Muscle of leg (tissue), 11 donors: Measurements from ENCODE around the gene COL5A3. TPM values are rescaled to one million over a fixed set of nuclear protein-coding genes. Genes with fewer than 3 reads are reported as not detected.

Experiments
- DNase-seq: peaks from one replicate; pipeline ENCODE4 v3.0.0; 2013
- H3K27ac ChIP-seq: one replicate; pipeline ENCODE4 v1.5.1; 2013; ENCODE audit warnings: mild to moderate bottlenecking, low read length, control low read depth
- H3K27me3 ChIP-seq: one replicate; pipeline ENCODE4 v1.6.1; 2013; ENCODE audit warnings: low read length; ENCODE audit not compliant: control insufficient read depth, insufficient read depth
- H3K36me3 ChIP-seq: one replicate; pipeline ENCODE4 v1.6.1; 2013; ENCODE audit warnings: low read length; ENCODE audit not compliant: control insufficient read depth, insufficient read depth
- H3K4me1 ChIP-seq: one replicate; pipeline ENCODE4 v1.6.1; 2013; ENCODE audit warnings: low read length; ENCODE audit not compliant: control insufficient read depth, insufficient read depth
- H3K4me3 ChIP-seq: one replicate; pipeline ENCODE4 v1.5.1; 2013; ENCODE audit warnings: low read length, control low read depth
- H3K9me3 ChIP-seq: replicated peaks from 2 replicates; pipeline ENCODE4 v1.6.1; 2013; ENCODE audit warnings: low read depth, low read length; ENCODE audit not compliant: control insufficient read depth
- WGBS: methylation state at CpG from one replicate; pipeline ENCODE4 v1.1.5; 2013; ENCODE audit warnings: missing lambda C conversion rate; ENCODE audit not compliant: insufficient coverage; 5-methylcytosine and 5-hydroxymethylcytosine counted together
- polyA plus RNA-seq, 8 donors: library from polyadenylated mRNA; unstranded; fragments of 120-200 nt; gene quantifications; one replicate each; pipeline versions ENCODE4 v1.2.1 to v1.2.3, GENCODE V29; 2013; ENCODE audit warnings: inconsistent platforms in 1 of 8, low replicate concordance in 1 of 8; ENCODE audit not compliant: insufficient read length in 8 of 8, insufficient read depth in 1 of 8
- total RNA-seq: library from RNA; stranded (reverse); fragments of 120-200 nt; gene quantifications from one replicate; pipeline ENCODE4 v1.2.4, GENCODE V29; 2013

The COL5A3 gene
- total and polyA plus RNA-seq, 9 donors, result 42.0 to 122 (median 89.4) TPM

DNA sequence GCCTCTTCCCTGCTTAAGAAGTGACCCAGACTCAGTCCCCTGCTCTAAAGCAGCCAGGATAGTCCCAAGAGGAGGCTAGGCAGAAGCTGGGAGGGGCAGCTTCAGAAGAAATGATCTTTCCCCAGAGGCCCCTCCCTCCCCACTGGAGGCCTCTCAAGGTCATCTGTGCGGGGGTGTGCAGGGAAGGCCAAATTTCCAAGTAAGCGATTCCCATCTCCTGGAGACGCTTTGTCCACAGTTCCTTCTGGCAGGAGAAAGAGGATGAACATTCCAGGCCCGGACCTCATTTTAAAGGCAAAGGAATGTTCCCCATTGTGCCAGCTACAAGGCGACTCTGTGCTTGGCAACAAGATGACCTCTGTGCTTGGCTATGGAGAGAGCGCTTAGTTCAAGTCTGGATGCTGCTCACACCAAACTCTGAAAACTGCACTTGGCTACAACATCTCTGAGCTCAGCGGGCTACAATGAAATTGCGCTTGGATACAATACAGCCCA, 23.5 kb downstream of the COL5A3 start:
- Histone ChIP-seq H3K27me3 (no peaks in the 10 kb centered on the region), H3K9me3 (no peaks in the 10 kb centered on the region), H3K4me1 (peaks cover 13% of the 10 kb centered on the region), H3K27ac (peak overlapping the region; percentile 69), H3K36me3 (peaks cover 56% of the 10 kb centered on the region), H3K4me3 (no peak overlapping the region)
- DNase-seq, result peak; percentile 96
- 13% methylated on average over 7 of the region's 8 CpGs for WGBS

DNA sequence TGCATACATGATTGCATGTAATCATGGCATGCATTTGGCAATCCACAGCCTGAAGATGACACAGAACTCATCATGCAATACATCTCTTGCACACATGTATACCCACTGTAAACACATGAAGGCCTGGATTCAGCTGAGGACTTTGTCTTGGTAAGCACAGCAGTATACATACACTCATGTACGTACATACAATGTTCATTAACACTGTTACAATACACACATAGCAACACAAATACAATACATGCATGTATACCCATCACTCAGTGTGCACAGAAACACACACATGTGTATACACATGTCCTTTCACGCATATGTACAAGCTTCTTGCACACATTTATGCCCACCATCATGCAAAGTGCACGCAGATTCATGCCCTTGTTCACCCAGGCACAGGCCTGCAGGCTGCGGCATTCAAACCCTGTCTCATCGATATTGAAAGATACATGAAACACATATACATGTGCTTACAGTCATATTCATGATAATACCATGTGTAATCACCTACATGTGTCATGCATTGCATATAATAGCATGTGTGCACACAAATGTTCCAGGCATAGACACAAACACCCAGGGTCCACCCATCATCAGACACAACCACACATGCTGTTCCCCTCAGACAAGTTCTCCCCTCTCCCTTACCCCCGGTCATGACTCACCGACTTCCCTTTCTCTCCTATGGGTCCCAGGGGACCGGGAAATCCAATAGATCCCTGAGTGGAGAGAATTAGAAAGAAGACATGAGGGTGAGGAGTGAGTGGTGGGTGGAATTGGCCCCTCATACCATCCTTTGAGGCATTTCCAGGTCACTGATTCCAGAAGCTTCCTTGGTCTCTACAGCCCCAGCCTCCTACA, 28.7 kb downstream of the COL5A3 start:
- Histone ChIP-seq H3K9me3 (no peaks in the 10 kb centered on the region), H3K4me1 (peaks cover 3% of the 10 kb centered on the region), H3K27ac (no peak overlapping the region), H3K27me3 (no peaks in the 10 kb centered on the region), H3K36me3 (peaks cover 74% of the 10 kb centered on the region), H3K4me3 (no peak overlapping the region)
- 95% methylated on average over 5 of the region's 8 CpGs for WGBS
- DNase-seq, result no peak

DNA sequence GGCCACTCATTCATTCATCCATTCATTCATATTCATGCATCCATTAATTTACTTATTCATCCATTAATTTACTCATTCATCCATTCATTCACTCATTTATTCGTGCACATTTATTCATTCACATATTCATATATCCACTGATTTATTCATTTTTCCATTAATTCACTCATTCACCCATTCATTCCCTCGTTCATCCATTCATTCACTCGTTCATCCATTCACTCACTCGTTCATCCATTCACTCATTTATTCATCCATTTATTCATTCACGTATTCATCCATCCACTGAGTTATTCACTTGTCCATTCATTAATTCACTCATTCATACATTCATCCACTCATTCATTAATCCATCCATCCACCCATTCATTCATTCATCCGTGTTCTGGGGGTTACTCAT, 38.2 kb downstream of the COL5A3 start:
- H3K4me1 ChIP-seq, result peaks cover 4% of the 10 kb centered on the region
- H3K27me3 ChIP-seq, result no peaks in the 10 kb centered on the region
- peaks cover 49% of the 10 kb centered on the region for H3K36me3 ChIP-seq
- no peak for DNase-seq
- no peak overlapping the region for H3K4me3 ChIP-seq
- H3K27ac ChIP-seq, result no peak overlapping the region
- WGBS, result 88% methylated on average over 4 of the region's 6 CpGs
- H3K9me3 ChIP-seq, result no peaks in the 10 kb centered on the region

DNA sequence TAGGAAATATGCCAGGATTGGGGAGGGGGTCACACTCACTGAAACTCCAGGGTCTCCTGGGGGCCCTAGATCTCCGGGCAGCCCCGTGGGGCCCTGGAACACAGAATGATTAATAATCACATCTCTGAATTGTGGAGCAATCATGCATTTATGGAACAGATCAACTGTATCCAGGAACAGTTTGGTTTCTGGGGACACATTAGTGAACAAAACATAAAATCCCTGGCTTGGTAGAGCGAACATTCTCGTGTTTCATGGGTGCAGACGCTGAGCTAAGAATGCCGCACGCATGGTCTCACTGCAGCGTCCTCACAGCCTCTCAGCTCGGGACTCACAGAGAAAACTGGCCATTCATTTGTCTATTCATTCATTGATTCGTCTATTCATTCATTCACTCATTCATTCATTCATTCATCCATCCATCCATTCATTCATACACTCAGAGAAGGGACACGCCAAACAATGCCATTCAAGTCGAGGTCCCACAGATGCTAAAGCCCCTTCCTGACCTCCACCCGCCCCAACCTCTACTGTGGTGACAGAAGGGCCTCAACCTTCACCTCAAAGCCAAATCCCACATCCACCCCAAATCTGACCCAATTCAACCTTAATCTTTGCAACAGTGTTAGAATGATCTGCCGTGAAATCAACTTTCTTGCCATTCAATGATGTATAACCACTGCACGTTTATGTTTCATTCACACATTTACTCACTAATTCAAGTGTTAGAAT, 39.0 kb downstream of the COL5A3 start:
- no peaks in the 10 kb centered on the region for H3K9me3 ChIP-seq
- H3K36me3 ChIP-seq, result peaks cover 44% of the 10 kb centered on the region
- peaks cover 4% of the 10 kb centered on the region for H3K4me1 ChIP-seq
- no peak overlapping the region for H3K4me3 ChIP-seq
- 47% methylated on average over 12 of the region's 15 CpGs for WGBS
- DNase-seq, result peak; percentile 81
- H3K27ac ChIP-seq, result no peak overlapping the region
- H3K27me3 ChIP-seq, result peaks cover 2% of the 10 kb centered on the region

DNA sequence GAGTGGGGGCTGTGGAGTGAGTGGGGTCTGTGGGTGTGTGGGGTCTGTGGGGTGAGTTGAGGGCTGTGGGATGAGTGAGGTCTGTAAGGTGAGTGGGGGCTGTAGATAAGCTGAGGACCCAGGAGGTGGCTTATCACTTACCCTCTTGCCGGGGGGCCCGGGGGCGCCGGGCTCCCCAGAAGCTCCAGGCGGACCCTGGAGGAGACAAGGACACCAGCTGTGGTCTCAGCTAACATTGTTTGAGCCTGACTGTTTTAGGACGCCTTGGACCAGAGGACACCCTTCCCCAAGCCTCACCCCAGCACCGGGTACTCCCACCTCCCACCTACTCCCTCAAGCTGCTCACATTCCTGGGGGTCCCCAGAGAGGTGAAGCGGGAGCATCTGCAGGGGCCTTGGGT, 39.8 kb downstream of the COL5A3 start:
- H3K27me3 ChIP-seq, result peaks cover 4% of the 10 kb centered on the region
- no peaks in the 10 kb centered on the region for H3K9me3 ChIP-seq
- peaks cover 4% of the 10 kb centered on the region for H3K4me1 ChIP-seq
- no peak overlapping the region for H3K4me3 ChIP-seq
- no peak overlapping the region for H3K27ac ChIP-seq
- DNase-seq, result no peak
- WGBS, result 81% methylated on average over 7 of the region's 8 CpGs
- H3K36me3 ChIP-seq, result peaks cover 38% of the 10 kb centered on the region

DNA sequence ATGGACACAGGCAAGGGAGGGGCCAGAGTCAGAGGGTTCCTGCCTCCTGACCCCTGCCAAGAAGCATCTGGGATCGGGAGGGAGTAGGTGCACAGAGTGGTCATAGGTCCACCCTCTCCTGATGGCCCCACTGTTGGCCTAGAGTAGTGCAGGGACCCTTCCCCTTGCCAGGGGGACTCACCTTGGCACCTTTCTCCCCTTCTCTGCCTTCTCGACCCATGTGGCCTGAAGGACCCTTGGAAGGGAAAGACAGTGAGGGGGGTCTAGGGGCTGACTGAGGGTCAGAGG, 40.7 kb downstream of the COL5A3 start:
- Histone ChIP-seq H3K27me3 (peaks cover 4% of the 10 kb centered on the region), H3K36me3 (peaks cover 38% of the 10 kb centered on the region), H3K4me1 (peaks cover 4% of the 10 kb centered on the region), H3K27ac (no peak overlapping the region), H3K4me3 (no peak overlapping the region), H3K9me3 (no peaks in the 10 kb centered on the region)
- 66% methylated on average over 2 of the region's 2 CpGs for WGBS
- no peak for DNase-seq

DNA sequence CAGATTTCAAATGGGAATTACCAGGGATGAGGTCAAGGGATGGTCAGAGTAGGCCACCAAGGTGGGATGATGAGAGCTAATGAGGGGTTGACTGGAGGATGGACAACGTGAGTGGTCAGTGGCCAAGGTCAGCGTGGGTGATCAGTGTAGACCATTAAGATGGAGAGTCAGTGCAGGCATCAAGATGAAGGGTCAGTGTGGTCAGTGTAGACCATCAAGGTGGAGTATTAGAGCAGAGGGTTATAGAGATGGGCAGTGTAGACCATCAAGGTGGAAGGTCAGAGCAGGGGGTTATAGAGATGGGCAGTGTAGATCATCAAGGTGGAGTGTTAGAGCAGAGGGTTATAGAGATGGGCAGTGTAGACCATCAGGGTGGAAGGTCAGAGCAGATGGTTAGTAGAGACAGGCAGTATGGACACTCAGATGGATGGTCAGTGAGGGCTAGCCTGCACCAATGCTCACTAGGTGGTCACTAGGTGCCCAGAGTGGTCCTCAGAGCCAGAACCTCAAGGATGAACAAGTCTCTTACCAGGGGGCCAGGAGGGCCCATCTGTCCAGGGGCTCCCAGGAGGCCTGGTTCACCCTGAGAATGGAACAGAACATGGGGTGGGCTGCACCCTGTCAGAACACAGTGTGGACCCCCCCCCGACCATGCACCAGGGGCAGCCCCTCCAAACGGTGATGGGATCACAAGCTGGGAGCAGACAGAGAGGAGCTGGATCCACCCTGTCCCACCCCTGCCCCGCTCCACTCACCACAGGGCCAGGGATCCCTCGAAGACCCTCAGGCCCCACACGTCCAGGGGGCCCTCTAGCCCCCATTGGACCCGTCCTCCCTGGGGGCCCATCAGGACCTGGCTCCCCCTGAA, 41.2 kb downstream of the COL5A3 start:
- H3K4me1 ChIP-seq, result peaks cover 4% of the 10 kb centered on the region
- H3K36me3 ChIP-seq, result peaks cover 36% of the 10 kb centered on the region
- 72% methylated on average over 6 of the region's 8 CpGs for WGBS
- no peaks in the 10 kb centered on the region for H3K9me3 ChIP-seq
- no peak for DNase-seq
- no peak overlapping the region for H3K4me3 ChIP-seq
- peaks cover 4% of the 10 kb centered on the region for H3K27me3 ChIP-seq
- H3K27ac ChIP-seq, result no peak overlapping the region

DNA sequence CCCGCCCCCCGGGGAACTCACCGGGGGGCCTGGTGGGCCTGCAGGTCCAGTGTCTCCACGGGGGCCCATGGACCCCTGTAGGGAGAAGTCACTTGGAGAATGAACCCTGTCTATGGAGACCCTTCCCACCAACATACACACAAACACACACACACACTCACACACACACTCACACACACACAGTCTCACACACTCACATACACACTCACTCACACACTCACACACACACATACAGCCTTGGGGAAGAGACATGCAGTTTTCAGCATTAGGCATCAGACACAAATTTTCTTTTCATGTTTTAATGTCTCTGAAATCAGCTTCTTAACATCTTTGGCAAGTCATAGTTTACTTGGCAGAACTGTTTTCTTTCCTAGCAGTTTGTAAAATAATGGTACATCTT, 43.0 kb downstream of the COL5A3 start:
- no CpG with 5 or more reads among the region's 4 CpGs for WGBS
- peaks cover 4% of the 10 kb centered on the region for H3K27me3 ChIP-seq
- H3K4me1 ChIP-seq, result peaks cover 4% of the 10 kb centered on the region
- H3K9me3 ChIP-seq, result no peaks in the 10 kb centered on the region
- no peak for DNase-seq
- H3K36me3 ChIP-seq, result peaks cover 33% of the 10 kb centered on the region
- no peak overlapping the region for H3K27ac ChIP-seq
- H3K4me3 ChIP-seq, result no peak overlapping the region

DNA sequence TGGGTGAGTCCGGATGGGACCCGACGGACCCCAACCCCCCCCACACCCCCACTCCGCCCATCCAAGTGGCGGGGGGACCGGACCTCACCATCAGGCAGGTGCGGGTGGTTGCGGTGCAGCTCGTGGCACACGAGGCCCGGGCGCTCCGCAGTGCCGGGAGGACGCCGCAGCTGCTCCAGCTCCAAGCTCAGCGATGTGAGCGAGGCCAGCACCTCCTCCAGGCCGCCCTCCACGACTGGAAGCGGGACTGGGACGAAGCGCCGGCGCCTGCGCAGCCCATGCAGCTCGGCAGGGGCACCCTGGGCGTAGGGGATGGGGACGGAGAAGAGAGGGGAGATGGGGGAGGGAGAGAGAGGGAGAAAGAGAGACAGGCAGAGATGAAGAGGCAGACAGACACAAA, 43.9 kb downstream of the COL5A3 start:
- no peak for DNase-seq
- Histone ChIP-seq H3K27me3 (peaks cover 4% of the 10 kb centered on the region), H3K4me1 (peaks cover 4% of the 10 kb centered on the region), H3K27ac (no peak overlapping the region), H3K9me3 (no peaks in the 10 kb centered on the region), H3K4me3 (no peak overlapping the region), H3K36me3 (peaks cover 35% of the 10 kb centered on the region)
- 25% methylated on average over 24 of the region's 29 CpGs for WGBS

DNA sequence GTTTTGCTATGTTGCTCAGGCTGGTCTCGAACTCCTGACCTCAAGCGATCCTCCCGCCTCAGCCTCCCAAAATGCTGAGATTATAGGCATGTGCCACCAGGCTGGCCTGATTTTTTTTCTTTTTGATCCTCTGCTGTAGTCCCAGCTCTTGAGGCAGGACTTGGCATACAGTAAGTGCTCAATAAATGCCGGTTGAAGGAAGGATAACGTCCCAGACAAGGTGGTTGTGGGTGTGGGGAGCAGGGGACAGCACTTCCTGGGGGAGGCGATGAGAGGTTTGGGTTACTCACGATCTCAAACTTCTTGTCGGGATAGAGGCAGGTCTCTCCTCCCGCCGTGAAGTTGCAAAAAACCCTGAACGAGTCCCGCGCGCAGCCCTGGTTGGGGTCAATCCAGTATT, 44.3 kb downstream of the COL5A3 start:
- 45% methylated on average over 10 of the region's 14 CpGs for WGBS
- Histone ChIP-seq H3K27me3 (peaks cover 4% of the 10 kb centered on the region), H3K36me3 (peaks cover 37% of the 10 kb centered on the region), H3K9me3 (no peaks in the 10 kb centered on the region), H3K4me3 (no peak overlapping the region), H3K4me1 (peaks cover 3% of the 10 kb centered on the region), H3K27ac (no peak overlapping the region)
- no peak for DNase-seq
